GM12878 (cell line): ENCODE data around the gene TCF15. TPM values are rescaled to one million over a fixed set of nuclear protein-coding genes. Genes with fewer than 3 reads are reported as not detected.

Source experiments
- ATAC-seq: fragments of 200-7000 bp; cut with Tn5 transposase; 3 replicates; pipeline ENCODE4 v1.9.1; 2020; ENCODE audit warnings: mild to moderate bottlenecking, moderate library complexity
- BruUV-seq: library from RNA; stranded (reverse); fragments of 400-500 nt; replicated peaks from 2 replicates; lab custom pipeline; 2021; lab: Mats Ljungman, UMichigan
- CTCF ChIA-PET: fragments of 300-600 bp; sonication (Branson Sonifier 250); formaldehyde crosslinking; extraction: SDS; loops from one replicate; lab custom pipeline; 2021; ENCODE audit warnings: inconsistent platforms; lab: Yijun Ruan, JAX
- POLR2A ChIA-PET: fragments of 350-600 bp; formaldehyde crosslinking; extraction: SDS; loops from one replicate; lab custom pipeline; 2021; ENCODE audit warnings: inconsistent platforms; lab: Charles Lee
- RAD21 ChIA-PET: fragments of 300-600 bp; sonication (Branson Sonifier 250); formaldehyde crosslinking; loops from one replicate; lab custom pipeline; 2023; ENCODE audit warnings: antibody characterized with exemption; ENCODE audit not compliant: unreplicated experiment; lab: Charles Lee
- SMC1A ChIA-PET: fragments of 300-600 bp; sonication (Branson Sonifier 250); formaldehyde crosslinking; loops from one replicate; lab custom pipeline; 2023; ENCODE audit not compliant: unreplicated experiment, uncharacterized antibody; lab: Charles Lee
- DNase-seq: peaks from one replicate; pipeline ENCODE4 v3.0.0-alpha.2; 2011; ENCODE audit warnings: low read depth, low spot score
- FAIRE-seq: peaks from 3 replicates; lab custom pipeline; 2011; peaks lifted over from hg19 to GRCh38; lab: Jason Lieb, UNC
- H2AFZ ChIP-seq: 2 replicates; pipeline ENCODE4 v1.6.0; 2011; ENCODE audit warnings: low read depth, low read length, control low read depth; ENCODE audit not compliant: control insufficient read depth
- H3K27ac ChIP-seq: 2 replicates; pipeline ENCODE4 v1.5.1; 2011; ENCODE audit warnings: control low read depth; ENCODE audit not compliant: control insufficient read depth, insufficient read depth
- H3K27me3 ChIP-seq, 2 experiments: replicated peaks in 1 of 2; 2 replicates each; pipeline versions ENCODE4 v1.6.0 to v1.6.1; 2011; ENCODE audit warnings: low read length in 1 of 2; ENCODE audit not compliant: control insufficient read depth in 2 of 2, insufficient read depth in 2 of 2
- H3K36me3 ChIP-seq, 2 experiments: 2 replicates each; pipeline ENCODE4 v1.5.1; 2011; ENCODE audit warnings: low read length in 1 of 2; ENCODE audit not compliant: control insufficient read depth in 2 of 2, insufficient read depth in 2 of 2
- H3K4me1 ChIP-seq: 2 replicates; pipeline ENCODE4 v1.6.1; 2011; ENCODE audit warnings: mild to moderate bottlenecking, low read length, moderate library complexity, mixed read lengths; ENCODE audit not compliant: control insufficient read depth, insufficient read depth
- H3K4me2 ChIP-seq: 2 replicates; pipeline ENCODE4 v1.6.0; 2011; ENCODE audit warnings: control low read depth; ENCODE audit not compliant: control insufficient read depth, insufficient read depth
- H3K4me3 ChIP-seq: fragments of 200-600 bp; sonication (generic); 2 replicates; pipeline ENCODE4 v1.5.1; 2016
- H3K79me2 ChIP-seq: 2 replicates; pipeline ENCODE4 v1.6.0; 2011; ENCODE audit warnings: low read length; ENCODE audit not compliant: control insufficient read depth, insufficient read depth
- H3K9ac ChIP-seq: 2 replicates; pipeline ENCODE4 v1.8.0; 2011; ENCODE audit warnings: low read length, control low read depth, mixed read lengths; ENCODE audit not compliant: control insufficient read depth, insufficient read depth
- H3K9me3 ChIP-seq: replicated peaks from 3 replicates; pipeline ENCODE4 v1.5.1; 2011; ENCODE audit warnings: mild to moderate bottlenecking, low read length; ENCODE audit not compliant: control insufficient read depth, insufficient read depth
- H4K20me1 ChIP-seq: 2 replicates; pipeline ENCODE4 v1.6.0; 2011; ENCODE audit not compliant: control insufficient read depth, insufficient read depth
- BHLHE40 ChIP-seq, 2 experiments: fragments of 450-650 bp in 1 of 2; IDR thresholded peaks; 2 replicates each; pipeline ENCODE4 v1.6.1; 2011 to 2017; ENCODE audit warnings: low read depth in 2 of 2, borderline replicate concordance in 1 of 2, improper control_type of control experiment in 1 of 2, low read length in 1 of 2, mild to moderate bottlenecking in 1 of 2
- FOXK2 ChIP-seq: fragments of 450-650 bp; IDR thresholded peaks from 2 replicates; pipeline ENCODE4 v1.6.1; 2017; ENCODE audit warnings: mild to moderate bottlenecking, moderate library complexity
- MTA3 ChIP-seq: IDR thresholded peaks from 2 replicates; pipeline ENCODE4 v1.6.1; 2012; ENCODE audit warnings: low read length, inconsistent platforms, borderline replicate concordance
- RUNX3 ChIP-seq: IDR thresholded peaks from 2 replicates; pipeline ENCODE4 v1.6.1; 2012; ENCODE audit warnings: low read length, inconsistent platforms
- SIX5 ChIP-seq: IDR thresholded peaks from 2 replicates; pipeline ENCODE4 v1.6.1; 2011; ENCODE audit warnings: mild to moderate bottlenecking, low read depth, low read length, moderate library complexity; ENCODE audit not compliant: severe bottlenecking
- SREBF1 ChIP-seq: IDR thresholded peaks from 2 replicates; pipeline ENCODE4 v1.6.1; 2012; ENCODE audit warnings: mild to moderate bottlenecking, low read length
- ZNF384 ChIP-seq: IDR thresholded peaks from 2 replicates; pipeline ENCODE4 v1.6.1; 2012; ENCODE audit warnings: low read depth, mild to moderate bottlenecking, low read length, improper control_type of control experiment, borderline replicate concordance
- ZNF622 ChIP-seq: fragments of 450-650 bp; IDR thresholded peaks from 2 replicates; pipeline ENCODE4 v1.6.1; 2017; ENCODE audit warnings: mild to moderate bottlenecking, inconsistent platforms
- ZSCAN29 ChIP-seq: fragments of 450-650 bp; IDR thresholded peaks from 2 replicates; pipeline ENCODE4 v1.6.1; 2017; ENCODE audit warnings: mild to moderate bottlenecking, moderate library complexity
- WGBS: methylation state at CpG from one replicate; pipeline ENCODE4 v1.1.6; 2016; ENCODE audit warnings: low lambda C conversion rate; ENCODE audit not compliant: insufficient replicate concordance, insufficient coverage; ENCODE audit errors: missing lambda C conversion rate; 5-methylcytosine and 5-hydroxymethylcytosine counted together
- in situ Hi-C: fragments of 300-500 bp; cut with MboI; formaldehyde crosslinking; loops from 9 replicates; pipeline ENCODE4 v1.14.3; 2018; ENCODE audit warnings: mixed read lengths
- intact Hi-C: fragments of 100-400 bp; cut with micrococcal nuclease; formaldehyde crosslinking; loops from one replicate; pipeline ENCODE4 v1.14.2; 2022; ENCODE audit not compliant: unreplicated experiment
- polyA plus RNA-seq, 11 experiments: library from polyadenylated mRNA; depleted of rRNA in 4 of 11; unstranded in 6 of 11; stranded (reverse) in 5 of 11; fragments of >200 nt; fragmentation: Nextera tagmentation in 4 of 11; fragmentation: Illumina TruSeq in 1 of 11; extraction: Ambion mirVana in 4 of 11; extraction: Trizol in 1 of 11; gene quantifications; 1 replicate in 1 of 11; 2 replicates in 10 of 11; pipeline versions ENCODE4 v1.2.1 to v1.2.3, GENCODE V29; 2011 to 2016; ENCODE audit warnings: inconsistent platforms in 2 of 11, missing spikeins in 2 of 11, low read depth in 1 of 11
- total RNA-seq, 4 experiments: library from RNA; depleted of rRNA in 3 of 4; stranded (reverse); fragments of >200 nt in 3 of 4; fragmentation: Illumina TruSeq in 1 of 4; extraction: Trizol in 1 of 4; gene quantifications; 2 replicates each; pipeline versions ENCODE4 v1.2.1 to v1.2.3, GENCODE V29; 2013 to 2021
- TF ChIP-seq, protein P1 (sequence below): fragments of 150-350 bp; IDR thresholded peaks from 2 replicates; pipeline ENCODE4 v1.6.1; 2014; ENCODE audit warnings: mild to moderate bottlenecking, low read depth, low read length

TCF15 gene
- total and polyA plus RNA-seq, 10 of the 15 experiments (the other 5 are each of a cell fraction or from before 2014, with no cell fraction given): 0.08 TPM; not detected in 9

- ChIA-PET SMC1A (interaction anchor here (1.1 to 2.0 kb wide), 2 partner anchors 19 to 43 kb away, joined by 3 to 5 read pairs; no protein-coding TSS in a partner anchor), POLR2A (no interaction called here), CTCF (interaction anchor here (0.9 to 1.9 kb wide), 4 partner anchors 25 to 137 kb away, joined by 3 to 8 read pairs (median 4); no protein-coding TSS in a partner anchor), RAD21 (no interaction called here)
- Histone ChIP-seq H3K27me3 (peaks cover 0 to 2% of the 10 kb centered on the region in 2 experiments; a peak in 2 of 4 replicates), H3K36me3 (no peaks in the 10 kb centered on the region), H2AFZ (no peak overlapping the region), H4K20me1 (no peaks in the 10 kb centered on the region), H3K27ac (no peak overlapping the region), H3K4me1 (no peaks in the 10 kb centered on the region), H3K4me3 (no peak overlapping the region), H3K9me3 (no peaks in the 10 kb centered on the region), H3K4me2 (no peak overlapping the region), H3K9ac (no peak overlapping the region), H3K79me2 (no peaks in the 10 kb centered on the region)
- in situ Hi-C loops (no loop called here), intact Hi-C loops (no loop called here)
- FAIRE-seq (no peak), DNase-seq (no peak), ATAC-seq (no peak)
- no peak for TF ChIP-seq FOXK2
- WGBS: 8% methylated on average over 8 of the region's 8 CpGs
- BruUV-seq: no TSS peak
Measured at GRCh38 chr20:602111-602970, 7.8 kb downstream of the TCF15 start.

DNA sequence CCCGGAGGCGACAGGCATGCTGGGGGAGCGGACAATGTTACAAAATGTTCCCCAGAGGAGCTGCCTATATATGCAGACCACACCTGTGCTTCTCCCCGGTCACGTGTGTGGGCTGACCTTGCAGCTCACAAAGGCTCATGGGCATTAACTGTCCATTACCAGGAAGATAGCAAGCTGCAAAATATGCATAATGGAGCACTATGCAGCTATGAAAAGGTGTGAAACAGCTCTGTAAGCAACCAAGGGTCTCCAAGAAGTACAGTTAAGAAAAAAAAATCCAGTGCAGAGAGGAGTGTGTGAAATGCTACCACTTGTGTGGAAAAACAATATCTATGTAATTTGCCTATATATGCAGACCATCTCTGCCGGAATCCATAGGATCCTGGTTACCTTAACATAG lies 9.4 kb downstream of the TCF15 start:
- SMC1A ChIA-PET: interaction anchor here (1.0 kb wide), 2 partner anchors 16 to 45 kb away, joined by 3 read pairs; no protein-coding TSS in a partner anchor
- H3K79me2 ChIP-seq: no peaks in the 10 kb centered on the region
- WGBS: 40% methylated on average over 6 of the region's 6 CpGs
- in situ Hi-C loops: no loop called here
- POLR2A ChIA-PET: no interaction called here
- no peak overlapping the region for H3K4me2 ChIP-seq
- no peak overlapping the region for H2AFZ ChIP-seq
- intact Hi-C loops: no loop called here
- TF ChIP-seq BHLHE40 (IDR thresholded peaks at IDR 0.05; ENCODE audit: borderline replicate concordance in 1 of 2, low read depth in 2 of 2, low read length in 1 of 2) (no peak), SREBF1 (no peak), MTA3 (no peak), RUNX3 (no peak), SIX5 (no peak), ZNF622 (no peak), ZSCAN29 (no peak), ZNF384 (no peak)
- TF ChIP-seq, protein P1, sequence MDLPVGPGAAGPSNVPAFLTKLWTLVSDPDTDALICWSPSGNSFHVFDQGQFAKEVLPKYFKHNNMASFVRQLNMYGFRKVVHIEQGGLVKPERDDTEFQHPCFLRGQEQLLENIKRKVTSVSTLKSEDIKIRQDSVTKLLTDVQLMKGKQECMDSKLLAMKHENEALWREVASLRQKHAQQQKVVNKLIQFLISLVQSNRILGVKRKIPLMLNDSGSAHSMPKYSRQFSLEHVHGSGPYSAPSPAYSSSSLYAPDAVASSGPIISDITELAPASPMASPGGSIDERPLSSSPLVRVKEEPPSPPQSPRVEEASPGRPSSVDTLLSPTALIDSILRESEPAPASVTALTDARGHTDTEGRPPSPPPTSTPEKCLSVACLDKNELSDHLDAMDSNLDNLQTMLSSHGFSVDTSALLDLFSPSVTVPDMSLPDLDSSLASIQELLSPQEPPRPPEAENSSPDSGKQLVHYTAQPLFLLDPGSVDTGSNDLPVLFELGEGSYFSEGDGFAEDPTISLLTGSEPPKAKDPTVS: no peak
- ATAC-seq: no peak
- H3K27ac ChIP-seq: no peak overlapping the region
- no peaks in the 10 kb centered on the region for H4K20me1 ChIP-seq
- H3K27me3 ChIP-seq: peaks cover 0 to 2% of the 10 kb centered on the region in 2 experiments; a peak in 2 of 4 replicates
- no peak overlapping the region for H3K9ac ChIP-seq
- no peaks in the 10 kb centered on the region for H3K9me3 ChIP-seq
- CTCF ChIA-PET: interaction anchor here (1.1 kb wide), 2 partner anchors 37 to 45 kb away, joined by 3 to 4 read pairs; no protein-coding TSS in a partner anchor
- no TSS peak for BruUV-seq
- no peaks in the 10 kb centered on the region for H3K4me1 ChIP-seq
- no peak for DNase-seq
- H3K4me3 ChIP-seq: no peak overlapping the region
- no peak for FAIRE-seq
- no peaks in the 10 kb centered on the region for H3K36me3 ChIP-seq
- RAD21 ChIA-PET: no interaction called here
